NCI-H2107 treated with DMSO at 0.1 percent for 48 hours (cell line): Measurements from ENCODE around the gene BUB3.

Experiments used
- DNase-seq: peaks from one replicate; lab custom pipeline; 2025; ENCODE audit not compliant: unreplicated experiment; lab: John Stamatoyannopoulos, UW

BUB3 gene

GRCh38 chr10:123154092-123154710 is at the start of gene BUB3:
BUB3 (plus strand) TSS chr10:123154402; CDS start chr10:123154918, 516 bp downstream.
- peak; percentile 96 for DNase-seq

GRCh38 chr10:123109466-123109865 is 44.7 kb upstream of the BUB3 start:
- no peak for DNase-seq

GRCh38 chr10:123117644-123118417 is 36.4 kb upstream of the BUB3 start:
- DNase-seq: no peak

- DNase-seq: no peak
Observed at GRCh38 chr10:123119081-123119480, 35.1 kb upstream of the BUB3 start.

GRCh38 chr10:123126246-123126645 is 28.0 kb upstream of the BUB3 start:
- no peak for DNase-seq

- no peak for DNase-seq
Observed at GRCh38 chr10:123129618-123130271, 24.5 kb upstream of the BUB3 start.

GRCh38 chr10:123132576-123133477 is 21.4 kb upstream of the BUB3 start:
- DNase-seq: no peak

- no peak for DNase-seq
Observed at GRCh38 chr10:123133541-123134342, 20.5 kb upstream of the BUB3 start.

GRCh38 chr10:123134343-123134914 is 19.8 kb upstream of the BUB3 start:
- no peak for DNase-seq

- no peak for DNase-seq
Observed at GRCh38 chr10:123134915-123135414, 19.2 kb upstream of the BUB3 start.

GRCh38 chr10:123135415-123136141 is 18.6 kb upstream of the BUB3 start, which contains the start of gene HMX3:
HMX3 (plus strand) TSS chr10:123135970; CDS start chr10:123136051, 81 bp downstream.
- no peak for DNase-seq

GRCh38 chr10:123136221-123136805 is 17.9 kb upstream of the BUB3 start:
- DNase-seq: no peak

- no peak for DNase-seq
Observed at GRCh38 chr10:123136806-123137642, 17.2 kb upstream of the BUB3 start.

- DNase-seq: no peak
Observed at GRCh38 chr10:123139165-123139520, 15.1 kb upstream of the BUB3 start.

- no peak for DNase-seq
Observed at GRCh38 chr10:123139521-123140163, 14.6 kb upstream of the BUB3 start.

GRCh38 chr10:123140164-123140982 is 13.8 kb upstream of the BUB3 start:
- DNase-seq: no peak
